ENCODE results near the gene FABP3. TPM values are rescaled to one million over a fixed set of nuclear protein-coding genes. Genes with fewer than 3 reads are reported as not detected.

Gene FABP3
- total and polyA plus RNA-seq, 2 experiments from 2014 or later, result 19.3 to 50.2 TPM

DNA sequence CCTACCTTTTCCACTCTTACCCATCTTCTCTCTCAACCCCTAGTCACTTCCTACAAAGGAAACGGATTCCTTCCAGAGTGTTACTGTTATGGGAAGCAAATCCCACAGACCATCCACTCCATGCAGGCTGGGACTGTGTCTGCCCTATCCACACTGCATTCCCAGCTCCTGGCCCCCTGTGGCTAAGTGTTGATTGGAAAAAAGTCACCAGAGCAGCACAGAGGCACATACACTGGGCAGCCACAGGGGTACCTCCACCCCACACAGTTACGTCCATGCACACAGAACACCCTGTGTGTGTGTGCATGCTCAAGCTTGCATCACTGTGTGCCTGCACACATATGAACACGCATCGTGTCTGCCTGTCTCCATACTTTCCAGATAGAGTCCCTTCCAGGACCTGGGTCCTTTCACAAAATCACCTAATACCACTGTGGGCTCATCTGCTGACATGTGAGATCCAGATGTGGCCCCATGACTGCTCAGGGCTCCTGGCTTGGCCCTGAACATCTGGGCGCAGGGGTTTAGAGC is 36.0 kb upstream of the FABP3 start:
- H3K27ac Mint-ChIP-seq, result no peak overlapping the region
- no peaks in the 10 kb centered on the region for H3K9me3 Mint-ChIP-seq
- peaks cover 10% of the 10 kb centered on the region; the same call in 1 of the 2 replicates for H3K27me3 ChIP-seq (ENCODE audit: insufficient read depth)
- H4K20me1 ChIP-seq (replicated peaks; ENCODE audit: insufficient read depth), result no peaks in the 10 kb centered on the region
- DNase-seq (ENCODE audit: low spot score) (no peak), ATAC-seq (no peak)
- no peak overlapping the region for H3K27ac ChIP-seq (ENCODE audit: low read depth)
- no peaks in the 10 kb centered on the region for H3K79me2 ChIP-seq (replicated peaks; ENCODE audit: insufficient read depth)
- H3K36me3 Mint-ChIP-seq (ENCODE audit: low read depth), result no peaks in the 10 kb centered on the region
- peaks cover 13% of the 10 kb centered on the region for H3K27me3 Mint-ChIP-seq (ENCODE audit: insufficient read depth, low read depth, poor library complexity)
- no peaks in the 10 kb centered on the region; the same call in 1 of the 2 replicates for H3K4me1 ChIP-seq (ENCODE audit: insufficient read depth)
- no peak for TF ChIP-seq CTCF (conservative IDR thresholded peaks at IDR 0.05; ENCODE audit: low read depth in 2 of 2)
- TF ChIP-seq POLR2AphosphoS5 (IDR thresholded peaks at IDR 0.05; ENCODE audit: low read depth), result no peak
- TF ChIP-seq, protein P1, sequence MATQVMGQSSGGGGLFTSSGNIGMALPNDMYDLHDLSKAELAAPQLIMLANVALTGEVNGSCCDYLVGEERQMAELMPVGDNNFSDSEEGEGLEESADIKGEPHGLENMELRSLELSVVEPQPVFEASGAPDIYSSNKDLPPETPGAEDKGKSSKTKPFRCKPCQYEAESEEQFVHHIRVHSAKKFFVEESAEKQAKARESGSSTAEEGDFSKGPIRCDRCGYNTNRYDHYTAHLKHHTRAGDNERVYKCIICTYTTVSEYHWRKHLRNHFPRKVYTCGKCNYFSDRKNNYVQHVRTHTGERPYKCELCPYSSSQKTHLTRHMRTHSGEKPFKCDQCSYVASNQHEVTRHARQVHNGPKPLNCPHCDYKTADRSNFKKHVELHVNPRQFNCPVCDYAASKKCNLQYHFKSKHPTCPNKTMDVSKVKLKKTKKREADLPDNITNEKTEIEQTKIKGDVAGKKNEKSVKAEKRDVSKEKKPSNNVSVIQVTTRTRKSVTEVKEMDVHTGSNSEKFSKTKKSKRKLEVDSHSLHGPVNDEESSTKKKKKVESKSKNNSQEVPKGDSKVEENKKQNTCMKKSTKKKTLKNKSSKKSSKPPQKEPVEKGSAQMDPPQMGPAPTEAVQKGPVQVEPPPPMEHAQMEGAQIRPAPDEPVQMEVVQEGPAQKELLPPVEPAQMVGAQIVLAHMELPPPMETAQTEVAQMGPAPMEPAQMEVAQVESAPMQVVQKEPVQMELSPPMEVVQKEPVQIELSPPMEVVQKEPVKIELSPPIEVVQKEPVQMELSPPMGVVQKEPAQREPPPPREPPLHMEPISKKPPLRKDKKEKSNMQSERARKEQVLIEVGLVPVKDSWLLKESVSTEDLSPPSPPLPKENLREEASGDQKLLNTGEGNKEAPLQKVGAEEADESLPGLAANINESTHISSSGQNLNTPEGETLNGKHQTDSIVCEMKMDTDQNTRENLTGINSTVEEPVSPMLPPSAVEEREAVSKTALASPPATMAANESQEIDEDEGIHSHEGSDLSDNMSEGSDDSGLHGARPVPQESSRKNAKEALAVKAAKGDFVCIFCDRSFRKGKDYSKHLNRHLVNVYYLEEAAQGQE (IDR thresholded peaks at IDR 0.05; ENCODE audit: unreplicated experiment), result no peak
- TF ChIP-seq STAT1 (IDR thresholded peaks at IDR 0.05; ENCODE audit: unreplicated experiment), result no peak
- no peak for TF ChIP-seq JUNB (IDR thresholded peaks at IDR 0.05; ENCODE audit: unreplicated experiment)
- TF ChIP-seq ZNF331 (CRISPR knock-in tag; IDR thresholded peaks at IDR 0.05; ENCODE audit: low read depth), result no peak
- TF ChIP-seq, protein P2, sequence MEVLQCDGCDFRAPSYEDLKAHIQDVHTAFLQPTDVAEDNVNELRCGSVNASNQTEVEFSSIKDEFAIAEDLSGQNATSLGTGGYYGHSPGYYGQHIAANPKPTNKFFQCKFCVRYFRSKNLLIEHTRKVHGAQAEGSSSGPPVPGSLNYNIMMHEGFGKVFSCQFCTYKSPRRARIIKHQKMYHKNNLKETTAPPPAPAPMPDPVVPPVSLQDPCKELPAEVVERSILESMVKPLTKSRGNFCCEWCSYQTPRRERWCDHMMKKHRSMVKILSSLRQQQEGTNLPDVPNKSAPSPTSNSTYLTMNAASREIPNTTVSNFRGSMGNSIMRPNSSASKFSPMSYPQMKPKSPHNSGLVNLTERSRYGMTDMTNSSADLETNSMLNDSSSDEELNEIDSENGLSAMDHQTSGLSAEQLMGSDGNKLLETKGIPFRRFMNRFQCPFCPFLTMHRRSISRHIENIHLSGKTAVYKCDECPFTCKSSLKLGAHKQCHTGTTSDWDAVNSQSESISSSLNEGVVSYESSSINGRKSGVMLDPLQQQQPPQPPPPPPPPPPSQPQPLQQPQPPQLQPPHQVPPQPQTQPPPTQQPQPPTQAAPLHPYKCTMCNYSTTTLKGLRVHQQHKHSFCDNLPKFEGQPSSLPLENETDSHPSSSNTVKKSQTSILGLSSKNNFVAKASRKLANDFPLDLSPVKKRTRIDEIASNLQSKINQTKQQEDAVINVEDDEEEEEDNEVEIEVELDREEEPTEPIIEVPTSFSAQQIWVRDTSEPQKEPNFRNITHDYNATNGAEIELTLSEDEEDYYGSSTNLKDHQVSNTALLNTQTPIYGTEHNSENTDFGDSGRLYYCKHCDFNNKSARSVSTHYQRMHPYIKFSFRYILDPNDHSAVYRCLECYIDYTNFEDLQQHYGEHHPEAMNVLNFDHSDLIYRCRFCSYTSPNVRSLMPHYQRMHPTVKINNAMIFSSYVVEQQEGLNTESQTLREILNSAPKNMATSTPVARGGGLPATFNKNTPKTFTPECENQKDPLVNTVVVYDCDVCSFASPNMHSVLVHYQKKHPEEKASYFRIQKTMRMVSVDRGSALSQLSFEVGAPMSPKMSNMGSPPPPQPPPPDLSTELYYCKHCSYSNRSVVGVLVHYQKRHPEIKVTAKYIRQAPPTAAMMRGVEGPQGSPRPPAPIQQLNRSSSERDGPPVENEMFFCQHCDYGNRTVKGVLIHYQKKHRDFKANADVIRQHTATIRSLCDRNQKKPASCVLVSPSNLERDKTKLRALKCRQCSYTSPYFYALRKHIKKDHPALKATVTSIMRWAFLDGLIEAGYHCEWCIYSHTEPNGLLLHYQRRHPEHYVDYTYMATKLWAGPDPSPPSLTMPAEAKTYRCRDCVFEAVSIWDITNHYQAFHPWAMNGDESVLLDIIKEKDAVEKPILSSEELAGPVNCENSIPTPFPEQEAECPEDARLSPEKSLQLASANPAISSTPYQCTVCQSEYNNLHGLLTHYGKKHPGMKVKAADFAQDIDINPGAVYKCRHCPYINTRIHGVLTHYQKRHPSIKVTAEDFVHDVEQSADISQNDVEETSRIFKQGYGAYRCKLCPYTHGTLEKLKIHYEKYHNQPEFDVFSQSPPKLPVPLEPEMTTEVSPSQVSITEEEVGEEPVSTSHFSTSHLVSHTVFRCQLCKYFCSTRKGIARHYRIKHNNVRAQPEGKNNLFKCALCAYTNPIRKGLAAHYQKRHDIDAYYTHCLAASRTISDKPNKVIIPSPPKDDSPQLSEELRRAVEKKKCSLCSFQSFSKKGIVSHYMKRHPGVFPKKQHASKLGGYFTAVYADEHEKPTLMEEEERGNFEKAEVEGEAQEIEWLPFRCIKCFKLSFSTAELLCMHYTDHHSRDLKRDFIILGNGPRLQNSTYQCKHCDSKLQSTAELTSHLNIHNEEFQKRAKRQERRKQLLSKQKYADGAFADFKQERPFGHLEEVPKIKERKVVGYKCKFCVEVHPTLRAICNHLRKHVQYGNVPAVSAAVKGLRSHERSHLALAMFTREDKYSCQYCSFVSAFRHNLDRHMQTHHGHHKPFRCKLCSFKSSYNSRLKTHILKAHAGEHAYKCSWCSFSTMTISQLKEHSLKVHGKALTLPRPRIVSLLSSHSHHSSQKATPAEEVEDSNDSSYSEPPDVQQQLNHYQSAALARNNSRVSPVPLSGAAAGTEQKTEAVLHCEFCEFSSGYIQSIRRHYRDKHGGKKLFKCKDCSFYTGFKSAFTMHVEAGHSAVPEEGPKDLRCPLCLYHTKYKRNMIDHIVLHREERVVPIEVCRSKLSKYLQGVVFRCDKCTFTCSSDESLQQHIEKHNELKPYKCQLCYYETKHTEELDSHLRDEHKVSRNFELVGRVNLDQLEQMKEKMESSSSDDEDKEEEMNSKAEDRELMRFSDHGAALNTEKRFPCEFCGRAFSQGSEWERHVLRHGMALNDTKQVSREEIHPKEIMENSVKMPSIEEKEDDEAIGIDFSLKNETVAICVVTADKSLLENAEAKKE (CRISPR knock-in tag; IDR thresholded peaks at IDR 0.05), result no peak
- no peak for TF ChIP-seq EZH2phosphoT487 (IDR thresholded peaks at IDR 0.05; ENCODE audit: unreplicated experiment)
- no peak for TF ChIP-seq ETS1 (IDR thresholded peaks at IDR 0.05)
- no peak for TF ChIP-seq EZH2 (IDR thresholded peaks at IDR 0.05; ENCODE audit: low read depth, unreplicated experiment)
- TF ChIP-seq ZNF114 (CRISPR knock-in tag; IDR thresholded peaks at IDR 0.05), result no peak
- TF ChIP-seq NANOG (IDR thresholded peaks at IDR 0.05; ENCODE audit: borderline replicate concordance), result no peak
- no peak for TF ChIP-seq CREB1 (CRISPR knock-in tag; IDR thresholded peaks at IDR 0.05; ENCODE audit: low read depth)
- peaks cover 9% of the 10 kb centered on the region; the same call in 1 of the 3 replicates for H3K4me1 Mint-ChIP-seq
- H3K4me3 Mint-ChIP-seq, result no peak overlapping the region
- H3K9me2 ChIP-seq (ENCODE audit: insufficient read depth), result no peaks in the 10 kb centered on the region
- no peaks in the 10 kb centered on the region for H3F3A ChIP-seq (replicated peaks; ENCODE audit: low read depth)
- no peak overlapping the region for H2AFZ ChIP-seq
- no peak overlapping the region for H3K4me2 ChIP-seq
- H3K36me3 ChIP-seq (ENCODE audit: insufficient read depth), result no peaks in the 10 kb centered on the region
- no peak overlapping the region for H3K4me3 ChIP-seq
